Purkinje cell (primary cell): Measurements from ENCODE around the gene PTBP3. TPM values are rescaled to one million over a fixed set of nuclear protein-coding genes. Genes with fewer than 3 reads are reported as not detected.

Experiments
- polyA plus RNA-seq: library from polyadenylated mRNA; unstranded; fragments of >200 nt; fragmentation: Nextera tagmentation; gene quantifications from 2 replicates; pipeline ENCODE4 v1.2.1, GENCODE V29; 2014

Gene PTBP3, protein sequence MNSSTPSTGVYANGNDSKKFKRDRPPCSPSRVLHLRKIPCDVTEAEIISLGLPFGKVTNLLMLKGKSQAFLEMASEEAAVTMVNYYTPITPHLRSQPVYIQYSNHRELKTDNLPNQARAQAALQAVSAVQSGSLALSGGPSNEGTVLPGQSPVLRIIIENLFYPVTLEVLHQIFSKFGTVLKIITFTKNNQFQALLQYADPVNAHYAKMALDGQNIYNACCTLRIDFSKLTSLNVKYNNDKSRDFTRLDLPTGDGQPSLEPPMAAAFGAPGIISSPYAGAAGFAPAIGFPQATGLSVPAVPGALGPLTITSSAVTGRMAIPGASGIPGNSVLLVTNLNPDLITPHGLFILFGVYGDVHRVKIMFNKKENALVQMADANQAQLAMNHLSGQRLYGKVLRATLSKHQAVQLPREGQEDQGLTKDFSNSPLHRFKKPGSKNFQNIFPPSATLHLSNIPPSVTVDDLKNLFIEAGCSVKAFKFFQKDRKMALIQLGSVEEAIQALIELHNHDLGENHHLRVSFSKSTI
- polyA plus RNA-seq, result 4.2 and 4.9 TPM in 2 replicates

DNA sequence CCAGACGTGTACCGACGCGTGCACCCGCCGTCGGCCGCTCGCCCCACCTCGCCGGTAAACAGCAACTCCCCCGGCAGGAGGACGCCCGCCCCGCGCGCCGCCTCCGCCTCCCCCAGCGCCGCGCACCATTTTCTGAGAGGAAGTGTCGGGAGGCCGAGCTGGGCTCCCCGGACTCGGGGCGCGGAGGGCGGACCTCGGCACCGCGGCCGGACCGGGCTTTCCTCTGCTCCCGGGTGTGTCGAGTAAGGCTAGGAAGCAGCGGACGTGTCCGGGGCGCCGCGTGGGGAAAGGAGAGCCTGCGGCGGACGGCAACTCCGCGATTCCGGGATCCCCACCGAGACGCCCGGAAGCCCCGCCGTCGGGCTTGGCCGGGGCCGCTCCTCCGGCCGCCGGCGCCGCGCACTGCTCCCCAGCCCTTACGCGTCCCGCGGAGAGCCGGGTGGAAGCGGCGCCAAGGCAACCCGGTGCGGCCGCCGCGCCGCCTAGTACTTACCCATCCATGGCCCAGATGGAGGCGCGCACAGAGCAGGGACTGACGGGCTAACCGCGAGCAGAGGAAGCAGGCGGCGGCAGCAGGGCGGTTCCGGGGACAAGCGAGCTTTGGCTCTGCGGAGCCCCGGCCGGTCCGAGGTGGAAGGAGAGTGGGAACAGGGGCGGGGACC lies at the start of gene PTBP3:
Gene PTBP3, minus strand, starts transcription at position 643 of the 662 bp plus-strand sequence. CDS start 35,754 bp downstream, outside the sequence.

DNA sequence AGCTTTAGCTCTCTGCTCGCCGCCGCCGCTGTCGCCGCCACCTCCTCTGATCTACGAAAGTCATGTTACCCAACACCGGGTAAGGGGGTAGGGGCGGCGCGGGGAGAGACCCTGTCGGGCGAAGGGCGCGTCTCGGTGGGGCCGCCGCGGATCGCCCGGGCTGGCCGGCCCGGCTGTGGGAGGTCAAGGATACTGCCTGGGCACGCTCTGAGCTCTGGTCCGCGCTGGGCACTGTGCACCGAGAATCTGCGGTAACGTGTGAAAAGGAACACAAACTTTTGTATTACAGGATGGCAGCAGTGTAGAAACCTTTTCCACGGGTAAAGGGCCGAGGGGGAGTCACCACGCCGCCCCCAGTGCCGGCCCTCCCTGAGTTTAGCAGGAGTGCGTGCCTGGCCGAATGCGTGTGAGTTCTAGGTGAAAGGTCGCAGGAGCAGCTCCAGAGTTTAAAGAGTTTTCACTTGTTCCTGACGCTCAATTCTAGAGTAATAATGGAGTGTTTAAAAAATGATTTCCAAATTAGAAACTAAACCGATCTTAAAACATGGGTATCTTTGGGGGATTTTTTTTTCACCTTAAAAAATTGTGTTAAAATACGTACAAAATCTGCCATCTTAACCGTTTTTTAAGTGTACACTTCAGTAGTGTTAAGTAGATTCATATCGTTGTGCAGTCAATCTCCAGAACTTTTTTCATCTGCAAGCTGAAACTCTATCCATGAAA lies 46.8 kb upstream of the PTBP3 start, which contains the start of gene HSDL2:
Gene HSDL2, plus strand, starts transcription at position 7 of the 723 bp plus-strand sequence. Its CDS starts 56 bp downstream, at position 63.

DNA sequence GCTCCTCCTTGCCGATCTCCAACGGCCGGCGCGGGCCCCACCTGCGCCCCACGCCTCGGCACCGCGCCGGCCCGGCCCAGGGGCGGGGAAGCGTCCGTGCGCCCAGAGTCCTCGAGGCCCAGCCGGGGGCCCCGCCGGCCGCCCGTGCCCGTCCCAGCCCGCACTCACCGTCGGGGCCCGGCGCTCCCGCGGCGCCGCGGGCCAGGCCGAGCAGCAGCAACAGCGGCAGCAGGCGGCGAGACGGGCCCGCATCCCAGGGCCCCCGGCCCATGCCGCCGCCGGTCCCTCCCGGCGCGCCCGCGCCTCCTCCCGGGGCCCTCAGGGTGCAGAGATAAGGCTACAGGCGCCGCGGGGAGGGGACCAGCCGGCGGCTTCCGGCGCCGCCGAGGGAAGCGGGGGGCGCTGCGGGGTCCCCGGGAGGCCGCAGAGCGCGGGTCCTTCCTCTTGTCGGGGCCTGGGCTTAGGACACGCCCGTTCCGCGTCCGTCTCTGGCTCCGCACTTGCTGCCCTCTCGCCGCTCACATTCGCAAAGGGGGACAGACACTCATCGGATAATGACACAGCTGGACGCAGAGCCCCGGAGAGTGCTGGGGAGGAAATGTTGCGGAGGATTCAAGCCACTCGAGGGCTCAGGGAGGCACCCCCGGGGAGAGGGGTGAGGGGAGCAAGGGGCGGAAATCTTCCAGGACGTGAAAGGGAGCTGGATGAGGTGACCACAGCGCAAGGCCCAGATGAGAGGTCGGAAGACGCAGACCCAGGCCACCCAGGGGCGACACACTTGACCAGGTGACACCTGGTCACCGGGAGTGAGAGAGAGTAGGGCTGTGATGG lies 158.2 kb downstream of the PTBP3 start, which contains the start of gene SUSD1:
Gene SUSD1, minus strand, starts transcription at position 333 of the 831 bp plus-strand sequence. Its CDS starts 62 bp downstream, at position 271.

Other genes with a start within 250 kb of the PTBP3 start
- 0.23 TPM in 1 of 2 replicates, not detected in the other for gene SUSD1, start 158.3 kb downstream of the PTBP3 start, polyA plus RNA-seq
- 13.7 and 14.3 TPM in 2 replicates for gene HSDL2, start 46.5 kb upstream of the PTBP3 start, polyA plus RNA-seq
- 3.7 TPM in 2 replicates for gene KIAA1958, start 153.2 kb upstream of the PTBP3 start, polyA plus RNA-seq